ENCODE results near the gene ARGLU1. TPM values are rescaled to one million over a fixed set of nuclear protein-coding genes. Genes with fewer than 3 reads are reported as not detected.

The ARGLU1 gene
- total RNA-seq, 4 donors from 2014 or later, result 88.4 to 118 (median 106) TPM

DNA sequence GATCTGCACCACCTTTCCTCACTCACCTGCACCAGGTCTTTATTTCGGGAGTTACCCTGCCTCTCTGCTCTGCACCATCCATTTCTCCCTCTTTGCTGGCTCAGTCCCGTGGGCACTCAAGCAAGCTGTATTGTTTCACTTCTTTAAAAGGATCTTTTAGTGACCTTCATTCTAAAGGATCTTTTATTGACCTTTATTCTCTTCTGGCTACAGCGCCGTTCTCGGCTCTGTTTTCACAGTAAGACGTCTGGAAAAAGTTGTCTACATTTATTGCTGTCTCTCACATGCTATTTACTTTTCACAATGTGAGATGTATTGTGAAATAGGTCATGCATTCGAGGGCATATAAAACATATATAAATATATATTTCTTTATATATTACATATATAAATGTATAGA, 35.6 kb upstream of the ARGLU1 start:
- TF ChIP-seq, protein P1, sequence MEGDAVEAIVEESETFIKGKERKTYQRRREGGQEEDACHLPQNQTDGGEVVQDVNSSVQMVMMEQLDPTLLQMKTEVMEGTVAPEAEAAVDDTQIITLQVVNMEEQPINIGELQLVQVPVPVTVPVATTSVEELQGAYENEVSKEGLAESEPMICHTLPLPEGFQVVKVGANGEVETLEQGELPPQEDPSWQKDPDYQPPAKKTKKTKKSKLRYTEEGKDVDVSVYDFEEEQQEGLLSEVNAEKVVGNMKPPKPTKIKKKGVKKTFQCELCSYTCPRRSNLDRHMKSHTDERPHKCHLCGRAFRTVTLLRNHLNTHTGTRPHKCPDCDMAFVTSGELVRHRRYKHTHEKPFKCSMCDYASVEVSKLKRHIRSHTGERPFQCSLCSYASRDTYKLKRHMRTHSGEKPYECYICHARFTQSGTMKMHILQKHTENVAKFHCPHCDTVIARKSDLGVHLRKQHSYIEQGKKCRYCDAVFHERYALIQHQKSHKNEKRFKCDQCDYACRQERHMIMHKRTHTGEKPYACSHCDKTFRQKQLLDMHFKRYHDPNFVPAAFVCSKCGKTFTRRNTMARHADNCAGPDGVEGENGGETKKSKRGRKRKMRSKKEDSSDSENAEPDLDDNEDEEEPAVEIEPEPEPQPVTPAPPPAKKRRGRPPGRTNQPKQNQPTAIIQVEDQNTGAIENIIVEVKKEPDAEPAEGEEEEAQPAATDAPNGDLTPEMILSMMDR (IDR thresholded peaks at IDR 0.05; ENCODE audit: low read depth), result no peak

DNA sequence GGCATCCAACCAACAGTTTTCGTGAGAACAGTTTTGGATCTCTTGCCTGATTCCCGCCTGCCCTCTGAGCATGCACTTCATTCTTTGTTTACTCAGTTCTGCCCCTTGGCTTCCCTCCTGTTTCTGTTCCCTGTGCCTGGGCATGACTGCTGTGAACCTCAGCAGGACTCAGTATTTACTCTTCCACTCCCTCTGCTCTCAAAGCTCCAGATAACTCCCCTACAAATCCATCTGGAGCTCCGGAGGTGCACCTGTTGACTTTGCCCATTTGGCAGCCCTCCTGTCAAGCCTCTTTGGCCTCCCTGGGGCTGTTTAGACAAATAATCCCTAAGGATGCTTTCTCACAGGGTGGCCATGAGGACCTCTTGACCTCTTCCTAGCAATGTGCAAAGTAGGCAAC, 34.2 kb upstream of the ARGLU1 start:
- TF ChIP-seq, protein P1 (IDR thresholded peaks at IDR 0.05; ENCODE audit: low read depth), result no peak

DNA sequence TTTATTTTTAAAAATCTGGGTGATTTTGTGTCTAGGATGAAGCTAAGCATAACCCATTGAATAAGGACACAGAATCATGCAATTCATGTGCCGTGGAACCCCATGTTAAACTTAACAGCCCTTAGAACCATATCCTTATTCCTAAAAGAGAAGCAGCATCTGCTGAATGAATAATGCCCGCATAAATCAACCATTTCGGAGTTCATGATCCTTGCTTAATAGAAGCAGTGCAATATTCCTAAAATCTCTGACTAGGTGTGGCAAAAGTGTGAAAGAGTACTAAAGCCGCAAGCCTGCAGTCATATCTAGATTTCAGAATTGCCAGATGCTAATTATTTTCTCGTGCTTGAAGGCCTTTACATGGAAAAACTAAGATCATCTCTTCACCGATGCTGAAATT, 33.6 kb upstream of the ARGLU1 start:
- TF ChIP-seq, protein P1 (IDR thresholded peaks at IDR 0.05; ENCODE audit: low read depth), result no peak

DNA sequence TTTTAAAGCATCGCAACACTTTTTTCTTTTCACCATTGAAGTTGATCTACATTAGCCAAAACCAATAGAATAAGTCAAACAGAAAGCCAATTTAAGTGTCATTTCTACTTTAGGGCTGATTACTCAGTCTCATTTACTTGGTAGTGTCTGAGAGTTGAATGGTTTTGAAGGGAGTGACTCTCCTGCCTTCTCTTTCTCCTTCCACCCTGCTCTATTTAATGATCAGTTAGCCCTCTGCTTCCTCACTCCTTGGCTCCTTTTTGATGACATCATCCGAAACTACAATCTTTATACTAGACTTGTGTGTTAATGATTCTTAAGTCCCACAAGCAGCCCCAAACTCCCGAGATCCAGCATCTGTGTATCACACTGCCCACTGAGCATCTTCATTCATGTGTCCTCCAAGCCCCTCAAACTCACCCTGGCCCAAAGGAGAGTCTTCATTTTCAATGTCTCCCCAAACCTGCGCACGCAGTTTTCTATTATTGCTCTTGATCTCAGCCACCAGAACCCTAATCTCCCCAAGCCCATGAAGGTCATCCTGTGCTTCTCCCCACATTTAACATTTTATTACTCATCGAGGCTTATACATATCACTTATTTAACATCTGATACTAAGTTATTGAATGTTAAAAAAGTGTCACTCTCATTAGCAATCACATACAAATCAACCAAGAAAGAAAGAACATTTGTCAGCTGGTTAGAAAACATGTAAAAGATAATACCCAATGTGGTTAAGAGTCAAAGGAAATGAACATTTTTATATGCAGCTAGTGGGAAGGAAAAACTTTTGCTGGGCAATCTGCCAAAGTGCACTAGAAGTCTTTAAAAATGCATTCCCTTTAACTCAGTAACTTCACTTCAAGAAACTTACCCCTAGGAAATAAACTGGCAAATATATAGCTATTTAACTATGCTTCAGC, 32.2 kb upstream of the ARGLU1 start:
- TF ChIP-seq, protein P1 (IDR thresholded peaks at IDR 0.05; ENCODE audit: low read depth), result no peak

DNA sequence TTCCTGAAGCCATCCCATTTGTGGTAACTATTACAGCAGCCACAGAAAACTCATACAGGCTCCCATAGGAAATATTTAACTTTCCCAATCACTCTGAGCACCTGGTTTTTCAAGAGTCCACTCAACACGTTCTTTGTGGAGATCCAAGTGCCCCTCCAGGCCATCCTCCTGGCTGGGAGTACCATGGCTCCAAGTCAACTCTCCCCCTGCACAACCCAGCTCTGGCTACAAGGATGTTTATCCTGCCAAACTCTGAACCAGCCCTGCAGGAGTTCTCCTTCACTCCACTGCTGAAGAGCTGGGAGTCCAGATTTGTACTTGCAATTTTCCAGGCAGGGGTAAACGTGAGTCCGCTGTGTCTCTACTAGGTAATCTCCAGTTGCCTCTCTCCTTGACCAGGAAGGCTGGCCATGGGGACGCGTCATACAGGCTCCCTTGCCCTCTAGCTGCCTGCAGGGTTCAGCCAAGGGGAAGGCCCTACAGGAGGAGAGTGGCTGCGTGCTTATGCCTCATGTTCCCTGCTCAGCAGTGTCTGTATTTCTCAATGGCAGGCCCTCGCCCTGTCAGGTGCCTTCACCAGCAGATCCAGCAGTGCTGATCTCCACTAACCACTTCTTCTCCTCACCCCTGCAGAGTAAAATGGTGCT, 29.9 kb upstream of the ARGLU1 start:
- TF ChIP-seq, protein P1 (IDR thresholded peaks at IDR 0.05; ENCODE audit: low read depth), result no peak

DNA sequence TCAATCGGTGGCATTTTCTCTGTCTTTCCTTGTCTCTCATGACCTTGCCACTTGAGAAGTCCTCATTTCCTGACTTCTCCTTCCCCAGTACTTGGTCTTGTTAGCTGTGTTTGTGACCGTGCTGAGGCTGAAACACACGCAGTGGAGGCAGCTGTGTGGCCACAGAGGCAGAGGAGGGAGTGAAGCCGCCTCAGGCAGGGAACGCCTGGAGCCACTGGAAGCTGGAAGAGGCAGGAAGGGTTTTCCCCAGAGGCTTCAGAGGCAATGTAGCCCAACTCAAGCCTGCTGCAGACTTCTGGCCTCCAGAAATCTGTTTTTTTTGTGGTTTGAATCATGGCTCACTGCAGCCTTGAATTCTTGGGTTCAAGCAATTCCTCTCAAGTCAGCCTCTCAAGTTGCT, 29.2 kb upstream of the ARGLU1 start:
- TF ChIP-seq, protein P1 (IDR thresholded peaks at IDR 0.05; ENCODE audit: low read depth), result no peak

DNA sequence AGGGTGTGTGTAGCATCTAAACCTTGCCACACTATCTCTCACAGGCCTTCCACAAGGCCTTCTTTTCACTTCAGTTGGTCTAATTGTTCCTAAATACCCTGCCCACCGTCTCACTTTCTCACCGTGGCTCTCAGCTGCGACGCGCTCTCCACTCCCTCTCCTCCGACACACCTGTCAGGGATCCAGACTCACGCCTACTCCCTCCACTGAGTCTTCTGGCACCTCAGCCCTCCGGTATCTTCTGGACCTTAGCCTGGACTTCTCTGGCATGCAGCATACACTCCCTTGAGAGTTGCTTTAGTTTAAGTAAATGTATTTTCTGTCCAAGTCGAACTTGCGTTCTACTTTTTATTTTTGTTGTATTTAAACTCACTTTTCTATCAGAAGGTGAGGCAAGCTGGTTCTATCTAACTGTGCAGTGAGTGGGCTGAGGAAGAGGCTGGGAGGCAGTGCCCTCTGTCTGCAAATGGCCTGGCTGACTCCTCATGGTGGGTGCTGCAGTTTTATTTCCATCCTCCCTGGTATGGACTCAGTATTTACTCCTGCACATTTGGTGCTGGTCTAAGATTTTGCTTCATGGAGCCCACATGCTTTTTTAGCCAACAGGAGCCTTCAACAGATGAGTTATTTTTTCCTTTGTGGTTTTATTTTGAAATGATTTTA, 28.5 kb upstream of the ARGLU1 start:
- TF ChIP-seq, protein P1 (IDR thresholded peaks at IDR 0.05; ENCODE audit: low read depth), result no peak
